Measurements from ENCODE around the gene PAK6. TPM values are rescaled to one million over a fixed set of nuclear protein-coding genes. Genes with fewer than 3 reads are reported as not detected.

Gene PAK6
- total RNA-seq, 5 donors from 2014 or later (not counting 1 experiment from before 2014, with no cell fraction given) = 0.28 to 2.1 (median 1.4) TPM; not detected in 2

GRCh38 chr15:40239693-40240618, 1.1 kb downstream of the PAK6 start:
- ChIA-PET POLR2A (no interaction called here), CTCF (no interaction called here)
- 88% methylated on average over 15 of the region's 19 CpGs for whole genome bisulfite sequencing (ENCODE audit: insufficient coverage)
- Mint-ChIP-seq H3K27ac (peak overlapping the region in 1 of 2 donors; percentile 33), H3K4me3 (peak overlapping the region in 1 of 3 donors; percentile 40), H3K36me3 (no peaks in the 10 kb centered on the region), H3K4me1 (peaks cover 6 to 9% (median 9%) of the 10 kb centered on the region in 3 donors), H3K27me3 (peaks cover 16 to 30% of the 10 kb centered on the region in 2 donors), H3K9me3 (no peaks in the 10 kb centered on the region)
- no peaks in the 10 kb centered on the region for H3K36me3 ChIP-seq (ENCODE audit: control insufficient read depth in 2 of 2, extremely low read depth in 1 of 2, insufficient read depth in 1 of 2, low read length in 1 of 2)
- ATAC-seq (replicated peaks in 1 of 4) (no peak), DNase-seq (peak in 1 of 35 experiments; percentile 9)
- H3K9me3 ChIP-seq = no peaks in the 10 kb centered on the region
- H3K27me3 ChIP-seq (replicated peaks in 1 of 2; ENCODE audit: control insufficient read depth in 2 of 2, extremely low read depth in 1 of 2, insufficient read depth in 2 of 2, low read length in 1 of 2) = peaks cover 0 to 44% of the 10 kb centered on the region in 2 experiments
- H3K27ac ChIP-seq (ENCODE audit: low read length) = no peak overlapping the region
- H3K4me1 ChIP-seq (ENCODE audit: control insufficient read depth in 1 of 2, extremely low read depth in 1 of 2, insufficient read depth in 2 of 2, low read length in 2 of 2) = peaks cover 0 to 11% of the 10 kb centered on the region in 2 experiments
- H3K4me3 ChIP-seq (ENCODE audit: control insufficient read depth in 1 of 2, extremely low read depth in 1 of 2, low read length in 1 of 2) = no peak overlapping the region

DNA sequence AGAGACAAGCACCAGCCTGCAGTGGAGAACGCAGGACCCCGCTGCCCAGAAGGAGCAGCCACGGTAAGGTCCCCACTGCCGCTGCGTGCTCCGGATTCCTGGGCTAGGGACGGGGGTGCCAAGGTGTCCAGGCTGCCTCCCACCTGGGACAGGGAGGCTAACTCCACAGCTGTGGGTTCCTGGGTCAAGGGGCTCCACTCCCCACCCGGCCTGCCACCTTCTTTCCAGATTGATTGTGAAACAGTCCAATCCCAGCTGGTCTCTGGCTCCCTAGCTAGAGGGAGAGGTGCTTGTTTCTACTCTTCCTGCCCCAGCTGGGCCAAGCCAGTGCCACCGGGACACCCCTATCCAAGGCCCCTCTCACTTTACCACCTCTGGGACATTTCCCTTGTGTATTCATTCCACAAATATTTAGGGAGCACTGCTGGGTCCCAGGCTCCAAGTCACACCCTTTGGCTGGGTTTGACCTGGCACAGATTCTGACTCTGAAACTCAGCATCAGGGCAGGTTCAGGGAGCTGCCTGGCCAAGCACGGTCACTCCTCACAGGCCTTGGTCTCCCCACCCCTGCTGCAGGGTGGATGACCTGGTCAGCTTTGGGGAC, 1.9 kb downstream of the PAK6 start:
- peak in 1 of 35 experiments; percentile 11 for DNase-seq
- no peaks in the 10 kb centered on the region for H3K36me3 Mint-ChIP-seq
- CTCF ChIA-PET = no interaction called here

DNA sequence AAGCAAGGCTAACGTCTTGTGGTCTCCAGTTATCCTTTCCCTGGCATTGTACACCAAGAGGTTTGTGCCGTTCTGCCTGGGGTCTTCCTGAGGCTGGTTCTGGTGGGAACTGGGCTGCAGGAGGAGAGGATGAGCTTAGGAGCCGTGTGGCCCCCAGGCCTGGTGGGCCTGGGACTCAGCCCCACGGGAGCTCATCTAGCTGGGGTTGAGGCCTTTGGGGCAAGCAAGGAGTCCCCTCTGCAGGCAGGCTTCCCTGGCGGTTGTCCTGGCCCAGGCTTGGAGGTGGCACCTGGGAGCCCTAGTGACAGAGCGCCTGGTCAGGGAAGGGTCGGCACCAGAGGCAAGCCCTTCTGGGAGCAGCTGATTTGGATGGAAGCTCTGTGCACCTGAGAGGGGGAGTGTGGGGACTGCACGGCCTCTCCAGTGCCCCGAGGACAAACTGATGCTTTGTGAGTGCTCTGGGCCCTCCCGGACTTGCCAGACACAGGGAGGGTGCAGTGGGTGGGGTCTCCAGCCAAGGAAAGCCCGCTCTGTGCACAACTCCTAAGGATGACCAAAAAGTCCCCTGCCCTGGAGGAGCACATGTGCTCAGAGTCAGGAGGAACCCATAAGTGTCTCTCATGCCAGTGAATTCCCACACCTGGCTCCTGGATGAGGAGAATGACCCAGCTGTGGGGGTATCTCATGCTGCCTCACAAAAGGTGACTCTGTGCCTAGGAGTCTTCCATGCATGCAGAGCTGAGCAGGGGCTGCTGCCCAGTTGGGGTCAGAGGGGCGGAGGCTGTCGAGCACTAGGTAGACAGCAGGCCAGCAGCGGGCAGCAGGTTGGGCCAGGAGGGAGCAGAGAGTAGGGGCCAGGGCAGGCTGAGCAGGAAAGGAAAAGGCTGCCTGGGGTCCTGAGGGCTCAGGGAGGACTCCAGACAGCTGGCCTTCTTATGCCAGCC, 2.7 kb downstream of the PAK6 start:
- Mint-ChIP-seq H3K36me3 (no peaks in the 10 kb centered on the region), H3K4me3 (no peak overlapping the region), H3K4me1 (peaks cover 6 to 9% (median 9%) of the 10 kb centered on the region in 3 donors), H3K9me3 (no peaks in the 10 kb centered on the region), H3K27ac (no peak overlapping the region), H3K27me3 (peaks cover 16 to 30% of the 10 kb centered on the region in 2 donors)
- Histone ChIP-seq H3K4me3 (ENCODE audit: control insufficient read depth in 1 of 2, extremely low read depth in 1 of 2, low read length in 1 of 2) (no peak overlapping the region), H3K9me3 (no peaks in the 10 kb centered on the region), H3K4me1 (ENCODE audit: control insufficient read depth in 1 of 2, extremely low read depth in 1 of 2, insufficient read depth in 2 of 2, low read length in 2 of 2) (peaks cover 0 to 11% of the 10 kb centered on the region in 2 experiments), H3K27me3 (replicated peaks in 1 of 2; ENCODE audit: control insufficient read depth in 2 of 2, extremely low read depth in 1 of 2, insufficient read depth in 2 of 2, low read length in 1 of 2) (peaks cover 0 to 44% of the 10 kb centered on the region in 2 experiments), H3K27ac (ENCODE audit: low read length) (no peak overlapping the region), H3K36me3 (ENCODE audit: control insufficient read depth in 2 of 2, extremely low read depth in 1 of 2, insufficient read depth in 1 of 2, low read length in 1 of 2) (no peaks in the 10 kb centered on the region)
- WGBS (ENCODE audit: insufficient coverage) = 84% methylated on average over 14 of the region's 14 CpGs
- ChIA-PET CTCF (interaction anchor here in 1 of 2 donors (1.1 kb wide), 1 partner anchor 24 kb away, joined by 3 read pairs; no protein-coding TSS in a partner anchor), POLR2A (no interaction called here)
- ATAC-seq (replicated peaks in 1 of 4) (no peak), DNase-seq (peak in 1 of 35 experiments; percentile 4)

More for the DNA sequence above, 1.9 kb downstream of the PAK6 start:
- H3K27ac ChIP-seq (ENCODE audit: low read length) = no peak overlapping the region
- Mint-ChIP-seq H3K4me1 (peaks cover 6 to 9% (median 9%) of the 10 kb centered on the region in 3 donors), H3K9me3 (no peaks in the 10 kb centered on the region), H3K27me3 (peaks cover 16 to 30% of the 10 kb centered on the region in 2 donors), H3K27ac (no peak overlapping the region), H3K4me3 (no peak overlapping the region)
- 95% methylated on average over 8 of the region's 10 CpGs for WGBS (ENCODE audit: insufficient coverage)
- H3K36me3 ChIP-seq (ENCODE audit: control insufficient read depth in 2 of 2, extremely low read depth in 1 of 2, insufficient read depth in 1 of 2, low read length in 1 of 2) = no peaks in the 10 kb centered on the region
- no peaks in the 10 kb centered on the region for H3K9me3 ChIP-seq
- no peak overlapping the region for H3K4me3 ChIP-seq (ENCODE audit: control insufficient read depth in 1 of 2, extremely low read depth in 1 of 2, low read length in 1 of 2)
- H3K27me3 ChIP-seq (replicated peaks in 1 of 2; ENCODE audit: control insufficient read depth in 2 of 2, extremely low read depth in 1 of 2, insufficient read depth in 2 of 2, low read length in 1 of 2) = peaks cover 0 to 44% of the 10 kb centered on the region in 2 experiments
- ATAC-seq (replicated peaks in 1 of 4) = no peak
- peaks cover 0 to 11% of the 10 kb centered on the region in 2 experiments for H3K4me1 ChIP-seq (ENCODE audit: control insufficient read depth in 1 of 2, extremely low read depth in 1 of 2, insufficient read depth in 2 of 2, low read length in 2 of 2)
- POLR2A ChIA-PET = no interaction called here

- H3K36me3 Mint-ChIP-seq = no peaks in the 10 kb centered on the region
- peaks cover 16 to 27% of the 10 kb centered on the region in 2 donors for H3K27me3 Mint-ChIP-seq
- POLR2A ChIA-PET = no interaction called here
- H3K4me1 Mint-ChIP-seq = peaks cover 6 to 9% (median 9%) of the 10 kb centered on the region in 3 donors
- Histone ChIP-seq H3K27ac (ENCODE audit: low read length) (no peak overlapping the region), H3K4me1 (ENCODE audit: control insufficient read depth in 1 of 2, extremely low read depth in 1 of 2, insufficient read depth in 2 of 2, low read length in 2 of 2) (peaks cover 0 to 11% of the 10 kb centered on the region in 2 experiments), H3K36me3 (ENCODE audit: control insufficient read depth in 2 of 2, extremely low read depth in 1 of 2, insufficient read depth in 1 of 2, low read length in 1 of 2) (no peaks in the 10 kb centered on the region), H3K9me3 (no peaks in the 10 kb centered on the region), H3K27me3 (replicated peaks in 1 of 2; ENCODE audit: control insufficient read depth in 2 of 2, extremely low read depth in 1 of 2, insufficient read depth in 2 of 2, low read length in 1 of 2) (peaks cover 0 to 44% of the 10 kb centered on the region in 2 experiments), H3K4me3 (ENCODE audit: control insufficient read depth in 1 of 2, extremely low read depth in 1 of 2, low read length in 1 of 2) (no peak overlapping the region)
- DNase-seq = no peak
- 92% methylated on average over 10 of the region's 10 CpGs for WGBS (ENCODE audit: insufficient coverage)
- ATAC-seq (replicated peaks in 1 of 4) = no peak
- H3K27ac Mint-ChIP-seq = no peak overlapping the region
- CTCF ChIA-PET = interaction anchor here in 1 of 2 donors (1.1 kb wide), 1 partner anchor 24 kb away, joined by 3 read pairs; no protein-coding TSS in a partner anchor
- no peaks in the 10 kb centered on the region for H3K9me3 Mint-ChIP-seq
- no peak overlapping the region for H3K4me3 Mint-ChIP-seq
Observed at GRCh38 chr15:40242213-40242599, 3.3 kb downstream of the PAK6 start.

DNA sequence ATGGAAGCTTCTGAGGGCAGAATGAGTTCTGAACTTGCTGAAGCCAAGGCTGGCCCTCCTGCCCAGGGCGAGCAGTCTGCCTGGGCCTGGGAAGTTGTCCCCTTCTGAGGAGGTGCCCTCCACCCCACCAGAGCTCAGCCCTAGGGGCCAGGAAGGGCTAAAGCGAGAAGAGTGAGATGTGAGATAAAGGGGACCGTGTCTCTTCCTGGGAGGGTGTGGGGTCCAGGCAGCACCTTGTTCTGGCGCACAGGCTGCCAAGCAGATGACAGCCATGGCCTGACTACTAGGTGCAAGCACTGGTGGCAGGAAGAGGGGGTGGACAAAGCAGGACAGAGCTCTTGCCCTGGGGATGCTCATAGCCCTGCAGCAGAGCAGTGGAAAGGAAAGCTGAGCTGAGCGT, 3.7 kb downstream of the PAK6 start:
- WGBS (ENCODE audit: insufficient coverage) = 90% methylated on average over 3 of the region's 5 CpGs
- peaks cover 6 to 9% (median 9%) of the 10 kb centered on the region in 3 donors for H3K4me1 Mint-ChIP-seq
- no peak overlapping the region for H3K4me3 Mint-ChIP-seq
- H3K27me3 Mint-ChIP-seq = peaks cover 15 to 24% of the 10 kb centered on the region in 2 donors
- Histone ChIP-seq H3K27me3 (replicated peaks in 1 of 2; ENCODE audit: control insufficient read depth in 2 of 2, extremely low read depth in 1 of 2, insufficient read depth in 2 of 2, low read length in 1 of 2) (peaks cover 0 to 44% of the 10 kb centered on the region in 2 experiments), H3K27ac (ENCODE audit: low read length) (no peak overlapping the region), H3K4me3 (ENCODE audit: control insufficient read depth in 1 of 2, extremely low read depth in 1 of 2, low read length in 1 of 2) (no peak overlapping the region), H3K4me1 (ENCODE audit: control insufficient read depth in 1 of 2, extremely low read depth in 1 of 2, insufficient read depth in 2 of 2, low read length in 2 of 2) (peaks cover 0 to 11% of the 10 kb centered on the region in 2 experiments), H3K9me3 (no peaks in the 10 kb centered on the region), H3K36me3 (ENCODE audit: control insufficient read depth in 2 of 2, extremely low read depth in 1 of 2, insufficient read depth in 1 of 2, low read length in 1 of 2) (no peaks in the 10 kb centered on the region)
- POLR2A ChIA-PET = no interaction called here
- H3K27ac Mint-ChIP-seq = no peak overlapping the region
- no peaks in the 10 kb centered on the region for H3K36me3 Mint-ChIP-seq
- no peak for ATAC-seq (replicated peaks in 1 of 4)
- DNase-seq = no peak
- H3K9me3 Mint-ChIP-seq = no peaks in the 10 kb centered on the region
- CTCF ChIA-PET = interaction anchor here in 1 of 2 donors (1.1 kb wide), 1 partner anchor 25 kb away, joined by 3 read pairs; no protein-coding TSS in a partner anchor
